Measurements from ENCODE around the gene GJB6. TPM values are rescaled to one million over a fixed set of nuclear protein-coding genes. Genes with fewer than 3 reads are reported as not detected.
A peak's percentile ranks its signal among the peaks of the same experiment; 100 is the strongest.

Gene GJB6
- total and polyA plus RNA-seq, 2 donors (not counting 1 experiment from before 2014, with no cell fraction given): not detected

DNA sequence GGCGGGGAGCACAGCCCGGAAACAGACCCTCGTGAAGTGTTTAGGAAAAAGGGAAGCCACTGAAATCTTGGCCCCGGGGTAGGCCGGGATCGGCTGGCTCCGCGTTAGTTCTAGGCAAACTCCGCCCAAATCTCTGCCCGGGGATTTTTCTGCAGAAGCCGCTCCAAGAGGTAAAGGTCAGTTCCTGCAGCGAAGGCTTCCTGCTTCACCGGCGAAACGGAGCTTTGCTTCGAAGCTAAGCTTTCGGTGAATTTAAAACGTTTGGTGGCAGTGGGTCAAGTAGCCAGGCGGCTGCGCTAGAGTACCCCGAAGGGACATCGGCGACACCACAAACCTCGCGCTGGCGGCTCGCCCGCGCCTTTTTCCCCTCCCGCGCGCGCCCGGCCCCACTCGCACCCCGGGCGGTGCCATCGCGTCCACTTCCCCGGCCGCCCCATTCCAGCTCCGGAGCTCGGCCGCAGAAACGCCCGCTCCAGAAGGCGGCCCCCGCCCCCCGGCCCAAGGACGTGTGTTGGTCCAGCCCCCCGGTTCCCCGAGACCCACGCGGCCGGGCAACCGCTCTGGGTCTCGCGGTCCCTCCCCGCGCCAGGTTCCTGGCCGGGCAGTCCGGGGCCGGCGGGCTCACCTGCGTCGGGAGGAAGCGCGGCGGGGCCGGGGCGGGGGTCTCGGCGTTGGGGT, 39.8 kb downstream of the GJB6 start:
- Histone ChIP-seq H3K9ac (ENCODE audit: insufficient read depth, low read length) (no peak overlapping the region), H3K4me2 (ENCODE audit: extremely low read depth, insufficient read depth, low read length) (peak overlapping the region; percentile 79), H3K36me3 (ENCODE audit: control insufficient read depth, insufficient read depth, low read length) (no peaks in the 10 kb centered on the region), H2AFZ (ENCODE audit: low read length) (no peak overlapping the region), H3K79me2 (ENCODE audit: control insufficient read depth, insufficient read depth, low read length) (no peaks in the 10 kb centered on the region), H3K4me1 (ENCODE audit: control insufficient read depth, extremely low read depth, insufficient read depth, low read length) (no peaks in the 10 kb centered on the region), H3K27me3 (ENCODE audit: control insufficient read depth, insufficient read depth, low read length) (peaks cover 62% of the 10 kb centered on the region), H3K27ac (ENCODE audit: insufficient read depth, low read length) (no peak overlapping the region), H4K20me1 (ENCODE audit: control insufficient read depth, extremely low read depth, insufficient read depth, low read length) (no peaks in the 10 kb centered on the region), H3K4me3 (replicated peaks in 1 of 4; ENCODE audit: control extremely low read depth in 1 of 4, insufficient read depth in 1 of 4, low read depth in 3 of 4, low read length in 4 of 4) (peak overlapping the region; percentile 32 to 49 (median 36)), H3K9me3 (ENCODE audit: control insufficient read depth, insufficient read depth, low read depth, low read length) (no peaks in the 10 kb centered on the region)
- peak in 1 of 2 donors; percentile 8 for DNase-seq (ENCODE audit: low read depth in 2 of 2)
- TF ChIP-seq, protein P1, sequence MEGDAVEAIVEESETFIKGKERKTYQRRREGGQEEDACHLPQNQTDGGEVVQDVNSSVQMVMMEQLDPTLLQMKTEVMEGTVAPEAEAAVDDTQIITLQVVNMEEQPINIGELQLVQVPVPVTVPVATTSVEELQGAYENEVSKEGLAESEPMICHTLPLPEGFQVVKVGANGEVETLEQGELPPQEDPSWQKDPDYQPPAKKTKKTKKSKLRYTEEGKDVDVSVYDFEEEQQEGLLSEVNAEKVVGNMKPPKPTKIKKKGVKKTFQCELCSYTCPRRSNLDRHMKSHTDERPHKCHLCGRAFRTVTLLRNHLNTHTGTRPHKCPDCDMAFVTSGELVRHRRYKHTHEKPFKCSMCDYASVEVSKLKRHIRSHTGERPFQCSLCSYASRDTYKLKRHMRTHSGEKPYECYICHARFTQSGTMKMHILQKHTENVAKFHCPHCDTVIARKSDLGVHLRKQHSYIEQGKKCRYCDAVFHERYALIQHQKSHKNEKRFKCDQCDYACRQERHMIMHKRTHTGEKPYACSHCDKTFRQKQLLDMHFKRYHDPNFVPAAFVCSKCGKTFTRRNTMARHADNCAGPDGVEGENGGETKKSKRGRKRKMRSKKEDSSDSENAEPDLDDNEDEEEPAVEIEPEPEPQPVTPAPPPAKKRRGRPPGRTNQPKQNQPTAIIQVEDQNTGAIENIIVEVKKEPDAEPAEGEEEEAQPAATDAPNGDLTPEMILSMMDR (conservative IDR thresholded peaks at IDR 0.05 in 1 of 2, IDR thresholded peaks at IDR 0.05 in 1 of 2; ENCODE audit: low read depth in 1 of 2, low read length in 2 of 2): no peak
- TF ChIP-seq EZH2 (IDR thresholded peaks at IDR 0.05; ENCODE audit: low read length, missing control alignments): peak; percentile 99

- Histone ChIP-seq H3K36me3 (ENCODE audit: control insufficient read depth, insufficient read depth, low read length) (no peaks in the 10 kb centered on the region), H2AFZ (ENCODE audit: low read length) (no peak overlapping the region), H3K9me3 (ENCODE audit: control insufficient read depth, insufficient read depth, low read depth, low read length) (no peaks in the 10 kb centered on the region), H3K27me3 (ENCODE audit: control insufficient read depth, insufficient read depth, low read length) (peaks cover 57% of the 10 kb centered on the region), H3K27ac (ENCODE audit: insufficient read depth, low read length) (no peak overlapping the region), H4K20me1 (ENCODE audit: control insufficient read depth, extremely low read depth, insufficient read depth, low read length) (no peaks in the 10 kb centered on the region), H3K4me3 (replicated peaks in 1 of 4; ENCODE audit: control extremely low read depth in 1 of 4, insufficient read depth in 1 of 4, low read depth in 3 of 4, low read length in 4 of 4) (peak overlapping the region in 2 of 4 experiments; percentile 33 to 49), H3K9ac (ENCODE audit: insufficient read depth, low read length) (no peak overlapping the region), H3K4me2 (ENCODE audit: extremely low read depth, insufficient read depth, low read length) (no peak overlapping the region), H3K4me1 (ENCODE audit: control insufficient read depth, extremely low read depth, insufficient read depth, low read length) (no peaks in the 10 kb centered on the region), H3K79me2 (ENCODE audit: control insufficient read depth, insufficient read depth, low read length) (no peaks in the 10 kb centered on the region)
- TF ChIP-seq, protein P1 (conservative IDR thresholded peaks at IDR 0.05 in 1 of 2, IDR thresholded peaks at IDR 0.05 in 1 of 2; ENCODE audit: low read depth in 1 of 2, low read length in 2 of 2): no peak
- TF ChIP-seq EZH2 (IDR thresholded peaks at IDR 0.05; ENCODE audit: low read length, missing control alignments): peak; percentile 97
- no peak for DNase-seq (ENCODE audit: low read depth in 2 of 2)
These were observed 40.6 kb downstream of the GJB6 start for GRCh38 chr13:20191311-20192157.
